Keratinocyte (primary cell): Measurements from ENCODE around the gene C14orf39.
A peak's percentile ranks its signal among the peaks of the same experiment; 100 is the strongest.

Source experiments
- EZH2 ChIP-seq: IDR thresholded peaks from one replicate; pipeline ENCODE4 v1.6.1; 2012; ENCODE audit warnings: inconsistent platforms, mild to moderate bottlenecking, low read length, moderate library complexity
- TF ChIP-seq, protein P1 (sequence below), 3 experiments: IDR thresholded peaks in 1 of 3; conservative IDR thresholded peaks in 1 of 3; optimal IDR thresholded peaks in 1 of 3; 2 replicates in 2 of 3; 3 replicates in 1 of 3; pipeline versions ENCODE3 to v1.5.1; 2011; ENCODE audit warnings: low read length in 3 of 3, mild to moderate bottlenecking in 3 of 3, moderate library complexity in 2 of 3, control low read depth in 1 of 3, inconsistent platforms in 1 of 3; ENCODE audit not compliant: insufficient read depth in 2 of 3; ENCODE audit errors: extremely low read depth in 1 of 3

DNA sequence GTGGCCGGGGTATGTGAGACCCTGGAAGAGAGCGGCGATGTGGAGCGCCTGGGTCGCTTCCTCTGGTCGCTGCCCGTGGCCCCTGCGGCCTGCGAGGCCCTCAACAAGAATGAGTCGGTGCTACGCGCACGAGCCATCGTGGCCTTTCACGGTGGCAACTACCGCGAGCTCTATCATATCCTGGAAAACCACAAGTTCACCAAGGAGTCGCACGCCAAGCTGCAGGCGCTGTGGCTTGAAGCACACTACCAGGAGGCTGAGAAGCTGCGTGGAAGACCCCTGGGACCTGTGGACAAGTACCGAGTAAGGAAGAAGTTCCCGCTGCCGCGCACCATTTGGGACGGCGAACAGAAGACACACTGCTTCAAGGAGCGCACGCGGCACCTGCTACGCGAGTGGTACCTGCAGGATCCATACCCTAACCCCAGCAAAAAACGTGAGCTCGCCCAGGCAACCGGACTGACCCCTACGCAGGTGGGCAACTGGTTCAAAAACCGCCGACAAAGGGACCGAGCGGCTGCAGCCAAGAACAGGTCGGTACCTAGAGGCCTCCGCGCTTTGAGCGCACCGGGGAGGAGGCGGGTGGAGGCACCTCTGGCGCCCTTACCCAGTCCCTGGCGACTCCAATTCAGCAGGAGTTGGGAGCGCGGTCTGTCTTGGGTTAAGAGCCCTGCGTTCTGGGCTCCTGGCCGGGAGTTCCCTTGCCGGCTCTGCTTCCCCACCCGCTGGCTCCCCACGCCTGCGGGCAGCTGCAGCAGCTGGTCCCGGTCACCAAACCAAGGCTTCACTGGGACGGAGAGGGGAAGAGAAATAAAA, 23.8 kb upstream of the C14orf39 start:
- TF ChIP-seq, protein P1, sequence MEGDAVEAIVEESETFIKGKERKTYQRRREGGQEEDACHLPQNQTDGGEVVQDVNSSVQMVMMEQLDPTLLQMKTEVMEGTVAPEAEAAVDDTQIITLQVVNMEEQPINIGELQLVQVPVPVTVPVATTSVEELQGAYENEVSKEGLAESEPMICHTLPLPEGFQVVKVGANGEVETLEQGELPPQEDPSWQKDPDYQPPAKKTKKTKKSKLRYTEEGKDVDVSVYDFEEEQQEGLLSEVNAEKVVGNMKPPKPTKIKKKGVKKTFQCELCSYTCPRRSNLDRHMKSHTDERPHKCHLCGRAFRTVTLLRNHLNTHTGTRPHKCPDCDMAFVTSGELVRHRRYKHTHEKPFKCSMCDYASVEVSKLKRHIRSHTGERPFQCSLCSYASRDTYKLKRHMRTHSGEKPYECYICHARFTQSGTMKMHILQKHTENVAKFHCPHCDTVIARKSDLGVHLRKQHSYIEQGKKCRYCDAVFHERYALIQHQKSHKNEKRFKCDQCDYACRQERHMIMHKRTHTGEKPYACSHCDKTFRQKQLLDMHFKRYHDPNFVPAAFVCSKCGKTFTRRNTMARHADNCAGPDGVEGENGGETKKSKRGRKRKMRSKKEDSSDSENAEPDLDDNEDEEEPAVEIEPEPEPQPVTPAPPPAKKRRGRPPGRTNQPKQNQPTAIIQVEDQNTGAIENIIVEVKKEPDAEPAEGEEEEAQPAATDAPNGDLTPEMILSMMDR (optimal IDR thresholded peaks at IDR 0.05 in 1 of 3, IDR thresholded peaks at IDR 0.05 in 1 of 3, conservative IDR thresholded peaks at IDR 0.05 in 1 of 3; ENCODE audit: extremely low read depth in 1 of 3, insufficient read depth in 2 of 3, low read length in 3 of 3): no peak
- peak; percentile 98 for TF ChIP-seq EZH2
